Measurements from ENCODE around the gene DDX39B.

The DDX39B gene

GRCh38 chr6:31540640-31541039 lies 1.2 kb downstream of the DDX39B start:
- TF ChIP-seq CTCF (IDR thresholded peaks at IDR 0.05): no peak

GRCh38 chr6:31538805-31539400 lies 2.9 kb downstream of the DDX39B start:
- no peak for TF ChIP-seq CTCF (IDR thresholded peaks at IDR 0.05)

- no peak for TF ChIP-seq CTCF (IDR thresholded peaks at IDR 0.05)
Measured at GRCh38 chr6:31535538-31536324, 6.1 kb downstream of the DDX39B start.

GRCh38 chr6:31534521-31535040 lies 7.2 kb downstream of the DDX39B start:
- no peak for TF ChIP-seq CTCF (IDR thresholded peaks at IDR 0.05)

GRCh38 chr6:31534011-31534410 lies 7.8 kb downstream of the DDX39B start:
- TF ChIP-seq CTCF (IDR thresholded peaks at IDR 0.05): no peak

GRCh38 chr6:31533455-31533841 lies 8.4 kb downstream of the DDX39B start:
- TF ChIP-seq CTCF (IDR thresholded peaks at IDR 0.05): no peak

GRCh38 chr6:31532644-31533454 lies 9.0 kb downstream of the DDX39B start:
- TF ChIP-seq CTCF (IDR thresholded peaks at IDR 0.05): no peak
